Common myeloid progenitor, CD34-positive (primary cell): Measurements from ENCODE around the gene WWTR1.

Experiments
- CTCF ChIA-PET: fragments of 350-600 bp; sonication (Branson Sonifier 250); formaldehyde crosslinking; loops from one replicate; lab custom pipeline; 2021; ENCODE audit warnings: antibody characterized with exemption; lab: Charles Lee
- POLR2A ChIA-PET: fragments of 350-600 bp; sonication (Branson Sonifier 250); formaldehyde crosslinking; loops from one replicate; lab custom pipeline; 2021; ENCODE audit warnings: antibody characterized with exemption; lab: Charles Lee
- DNase-seq, 3 donors: peaks; one replicate each; pipeline versions ENCODE4 v3.0.0 to v3.0.0-alpha.2; 2013
- H3K27ac ChIP-seq, 2 experiments: 1 replicate in 1 of 2; 2 replicates in 1 of 2; pipeline ENCODE4 v1.7.0; 2013; ENCODE audit warnings: inconsistent platforms in 2 of 2, low read length in 2 of 2, mild to moderate bottlenecking in 2 of 2, low read depth in 1 of 2, moderate library complexity in 1 of 2; ENCODE audit not compliant: severe bottlenecking in 2 of 2, insufficient read depth in 1 of 2, poor library complexity in 1 of 2
- H3K27me3 ChIP-seq, 5 experiments: replicated peaks in 2 of 5; 1 replicate in 3 of 5; 2 replicates in 2 of 5; pipeline versions ENCODE4 v1.6.1 to v1.7.0; 2013; ENCODE audit warnings: low read length in 4 of 5, mild to moderate bottlenecking in 2 of 5, moderate library complexity in 2 of 5, inconsistent platforms in 1 of 5; ENCODE audit not compliant: insufficient read depth in 5 of 5, control insufficient read depth in 4 of 5
- H3K36me3 ChIP-seq, 4 experiments: 1 replicate in 2 of 4; 2 replicates in 2 of 4; pipeline versions ENCODE4 v1.6.1 to v1.7.0; 2013; ENCODE audit warnings: low read length in 3 of 4, control low read depth in 1 of 4, mild to moderate bottlenecking in 1 of 4; ENCODE audit not compliant: control insufficient read depth in 4 of 4, insufficient read depth in 4 of 4
- H3K4me1 ChIP-seq, 4 experiments: 1 replicate in 3 of 4; 2 replicates in 1 of 4; pipeline versions ENCODE4 v1.6.1 to v1.7.1; 2013; ENCODE audit warnings: low read length in 3 of 4, mild to moderate bottlenecking in 3 of 4, control low read depth in 1 of 4, inconsistent platforms in 1 of 4, moderate library complexity in 1 of 4; ENCODE audit not compliant: control insufficient read depth in 4 of 4, insufficient read depth in 4 of 4; ENCODE audit errors: control extremely low read depth in 1 of 4
- H3K4me3 ChIP-seq, 7 experiments: 1 replicate in 4 of 7; 2 replicates in 3 of 7; pipeline versions ENCODE4 v1.5.1 to v1.7.0; 2013; ENCODE audit warnings: mild to moderate bottlenecking in 7 of 7, low read length in 6 of 7, moderate library complexity in 6 of 7, inconsistent platforms in 2 of 7, low read depth in 2 of 7, control low read depth in 1 of 7; ENCODE audit not compliant: insufficient read depth in 4 of 7, control insufficient read depth in 1 of 7; ENCODE audit errors: extremely low read depth in 1 of 7
- H3K9me3 ChIP-seq, 5 experiments: 1 replicate in 4 of 5; 2 replicates in 1 of 5; pipeline versions ENCODE4 v1.6.1 to v1.7.1; 2013; ENCODE audit warnings: low read length in 4 of 5, mild to moderate bottlenecking in 2 of 5, inconsistent platforms in 1 of 5, low read depth in 1 of 5, moderate library complexity in 1 of 5; ENCODE audit not compliant: control insufficient read depth in 4 of 5, insufficient read depth in 2 of 5; ENCODE audit errors: control extremely low read depth in 1 of 5
- WGBS: methylation state at CpG from one replicate; pipeline ENCODE4 v1.1.5; 2013; ENCODE audit not compliant: insufficient coverage; 5-methylcytosine and 5-hydroxymethylcytosine counted together

Gene WWTR1

GRCh38 chr3:149638228-149639092, 19.4 kb downstream of the WWTR1 start:
- CTCF ChIA-PET, result no interaction called here
- 95% methylated on average over 12 of the region's 15 CpGs for WGBS
- no peak for DNase-seq
- H3K27me3 ChIP-seq, result peaks cover 0 to 21% (median 16%) of the 10 kb centered on the region in 5 experiments
- H3K36me3 ChIP-seq, result no peaks in the 10 kb centered on the region
- H3K9me3 ChIP-seq, result no peaks in the 10 kb centered on the region
- H3K27ac ChIP-seq, result no peak overlapping the region
- POLR2A ChIA-PET, result no interaction called here
- H3K4me1 ChIP-seq, result no peaks in the 10 kb centered on the region
- H3K4me3 ChIP-seq, result no peak overlapping the region

GRCh38 chr3:149635396-149635795, 22.4 kb downstream of the WWTR1 start:
- Histone ChIP-seq H3K4me3 (no peak overlapping the region), H3K27ac (no peak overlapping the region), H3K9me3 (peaks cover 0 to 6% (median 0%) of the 10 kb centered on the region in 5 experiments), H3K4me1 (no peaks in the 10 kb centered on the region), H3K27me3 (peaks cover 0 to 35% (median 23%) of the 10 kb centered on the region in 5 experiments), H3K36me3 (no peaks in the 10 kb centered on the region)
- WGBS, result 92% methylated on average over 4 of the region's 4 CpGs
- CTCF ChIA-PET, result interaction anchor here (1.1 to 1.5 kb wide), 3 partner anchors 9 to 23 kb away, joined by 3 to 4 read pairs (median 3); partner anchors contain the start of gene WWTR1
- POLR2A ChIA-PET, result no interaction called here
- DNase-seq, result no peak

- no peaks in the 10 kb centered on the region for H3K36me3 ChIP-seq
- CTCF ChIA-PET, result interaction anchor here (1.1 to 1.5 kb wide), 3 partner anchors 8 to 24 kb away, joined by 3 to 4 read pairs (median 3); partner anchors contain the start of gene WWTR1
- H3K4me3 ChIP-seq, result no peak overlapping the region
- peaks cover 0 to 42% (median 23%) of the 10 kb centered on the region in 5 experiments for H3K27me3 ChIP-seq
- no peaks in the 10 kb centered on the region for H3K4me1 ChIP-seq
- H3K27ac ChIP-seq, result no peak overlapping the region
- no CpG with 5 or more reads among the region's 4 CpGs for WGBS
- no peak for DNase-seq
- POLR2A ChIA-PET, result no interaction called here
- peaks cover 0 to 6% (median 0%) of the 10 kb centered on the region in 5 experiments for H3K9me3 ChIP-seq
Measured at GRCh38 chr3:149634573-149634972, 23.3 kb downstream of the WWTR1 start.

- CTCF ChIA-PET, result interaction anchor here (1.5 kb wide), 1 partner anchor 14 kb away, joined by 4 read pairs; no protein-coding TSS in a partner anchor
- H3K27ac ChIP-seq, result no peak overlapping the region
- DNase-seq, result no peak
- H3K27me3 ChIP-seq, result peaks cover 2 to 43% (median 23%) of the 10 kb centered on the region in 5 experiments
- H3K4me3 ChIP-seq, result no peak overlapping the region
- H3K4me1 ChIP-seq, result no peaks in the 10 kb centered on the region
- H3K36me3 ChIP-seq, result no peaks in the 10 kb centered on the region
- POLR2A ChIA-PET, result no interaction called here
- peaks cover 0 to 6% (median 0%) of the 10 kb centered on the region in 5 experiments for H3K9me3 ChIP-seq
- 97% methylated on average over 3 of the region's 4 CpGs for WGBS
Measured at GRCh38 chr3:149634072-149634471, 23.8 kb downstream of the WWTR1 start.

GRCh38 chr3:149632225-149632624, 25.6 kb downstream of the WWTR1 start:
- WGBS, result 87% methylated on average over 4 of the region's 5 CpGs
- CTCF ChIA-PET, result no interaction called here
- DNase-seq, result no peak
- Histone ChIP-seq H3K27me3 (peaks cover 2 to 59% (median 25%) of the 10 kb centered on the region in 5 experiments), H3K9me3 (peaks cover 0 to 6% (median 3%) of the 10 kb centered on the region in 5 experiments), H3K4me3 (no peak overlapping the region), H3K4me1 (no peaks in the 10 kb centered on the region), H3K36me3 (no peaks in the 10 kb centered on the region), H3K27ac (no peak overlapping the region)
- POLR2A ChIA-PET, result no interaction called here

- Histone ChIP-seq H3K4me1 (no peaks in the 10 kb centered on the region), H3K9me3 (peaks cover 0 to 6% (median 3%) of the 10 kb centered on the region in 5 experiments), H3K27me3 (peaks cover 2 to 72% (median 25%) of the 10 kb centered on the region in 5 experiments), H3K27ac (no peak overlapping the region), H3K36me3 (no peaks in the 10 kb centered on the region), H3K4me3 (no peak overlapping the region)
- POLR2A ChIA-PET, result interaction anchor here (0.6 kb wide), 1 partner anchor 257 kb away, joined by 3 read pairs; no protein-coding TSS in a partner anchor
- WGBS, result no CpG with 5 or more reads among the region's 1 CpG
- CTCF ChIA-PET, result interaction anchor here (1.1 kb wide), 1 partner anchor 10 kb away, joined by 4 read pairs; no protein-coding TSS in a partner anchor
- no peak for DNase-seq
Measured at GRCh38 chr3:149630806-149631205, 27.0 kb downstream of the WWTR1 start.
